Measurements from ENCODE around the gene ELK4. TPM values are rescaled to one million over a fixed set of nuclear protein-coding genes. Genes with fewer than 3 reads are reported as not detected.

ELK4 gene
- total and polyA plus RNA-seq, 2 of the 8 experiments (the other 6 are each of a cell fraction or from before 2014, with no cell fraction given): 2.9 to 26.3 TPM

GRCh38 chr1:205592443-205593003, 39.3 kb downstream of the ELK4 start:
- no peaks in the 10 kb centered on the region for H3K79me1 ChIP-seq (ENCODE audit: low read depth, low read length)
- H4K5ac ChIP-seq (ENCODE audit: insufficient read length, low read depth, low read length): no peak overlapping the region
- no peak overlapping the region for H4K91ac ChIP-seq (replicated peaks; ENCODE audit: insufficient read length, low read length)
- 82% methylated on average over 13 of the region's 14 CpGs; no CpG with 5 or more reads in 1 of the 2 experiments for WGBS, 2 experiments (ENCODE audit: extremely low coverage in 1 of 2, insufficient coverage in 1 of 2, insufficient read length in 1 of 2, insufficient replicate concordance in 2 of 2, low coverage in 1 of 2, low lambda C conversion rate in 2 of 2, missing lambda C conversion rate in 1 of 2)
- H4K20me1 ChIP-seq (replicated peaks in 1 of 2; ENCODE audit: control insufficient read depth in 1 of 2, insufficient read depth in 2 of 2, low read length in 2 of 2): no peaks in the 10 kb centered on the region
- H2BK20ac ChIP-seq (ENCODE audit: low read length): no peak overlapping the region
- H3K4me1 ChIP-seq (replicated peaks in 1 of 4; ENCODE audit: control insufficient read depth in 3 of 4, insufficient read depth in 4 of 4, low read length in 3 of 4): peaks cover 0 to 7% (median 4%) of the 10 kb centered on the region in 4 experiments; a peak in 5 of 7 replicates
- H3K27ac ChIP-seq (ENCODE audit: low read depth, low read length): no peak overlapping the region
- FAIRE-seq: no peak
- no peak overlapping the region for H2BK5ac ChIP-seq (ENCODE audit: low read depth, low read length)
- H3K23ac ChIP-seq (ENCODE audit: insufficient read length): no peak overlapping the region
- H3K56ac ChIP-seq (replicated peaks; ENCODE audit: insufficient read length, low read depth, low read length): no peak overlapping the region
- H2AFZ ChIP-seq (ENCODE audit: low read length): no peak overlapping the region
- 0 out of 7 replicates have a peak, but pooled peaks cover 0 to 2% (median 0%) of the 10 kb centered on the region in 4 experiments for H3K27me3 ChIP-seq (replicated peaks in 1 of 4; ENCODE audit: control insufficient read depth in 3 of 4, extremely low read depth in 1 of 4, insufficient read depth in 3 of 4, low read length in 3 of 4)
- H3K4ac ChIP-seq (replicated peaks; ENCODE audit: insufficient read length, low read depth, low read length): no peak overlapping the region
- ChIA-PET CTCF (ENCODE audit: partially characterized antibody) (interaction anchor here (0.7 to 15.6 kb wide), 39 partner anchors 9 to 364 kb away, joined by 3 to 322 read pairs (median 8); partner anchors contain the start of genes ELK4 and TMCC2), POLR2A (ENCODE audit: partially characterized antibody) (interaction anchor here (0.9 to 3.8 kb wide), 11 partner anchors 9 to 87 kb away, joined by 3 to 28 read pairs (median 3); partner anchors contain the start of gene ELK4)
- H3K14ac ChIP-seq (ENCODE audit: insufficient read length): no peak overlapping the region
- H2BK120ac ChIP-seq (replicated peaks; ENCODE audit: low read depth, low read length): no peak overlapping the region
- peak in 1 of 2 experiments; percentile 47 for DNase-seq (ENCODE audit: low read depth in 1 of 2, low spot score in 2 of 2)
- no peaks in the 10 kb centered on the region for H3K79me2 ChIP-seq (ENCODE audit: control insufficient read depth in 1 of 2, insufficient read depth in 2 of 2, low read length in 2 of 2)
- no peak overlapping the region for H3K4me3 ChIP-seq (ENCODE audit: extremely low read depth in 1 of 4, insufficient read depth in 2 of 4, low read depth in 3 of 4, low read length in 4 of 4)
- no peak overlapping the region for H2AK5ac ChIP-seq (ENCODE audit: low read depth, low read length)
- no peak overlapping the region for H4K8ac ChIP-seq (ENCODE audit: extremely low read depth, insufficient read depth, low read length)
- H3K4me2 ChIP-seq (ENCODE audit: insufficient read depth in 1 of 2, low read depth in 2 of 2, low read length in 2 of 2): peak overlapping the region; percentile 24 to 32; a peak in 2 of 4 replicates
- no peaks in the 10 kb centered on the region for H3K36me3 ChIP-seq (ENCODE audit: control insufficient read depth in 2 of 4, insufficient read depth in 4 of 4, low read length in 3 of 4)
- no peak overlapping the region; the same call in 1 of the 2 replicates for H3K18ac ChIP-seq (ENCODE audit: extremely low read depth, low read length)
- no peak overlapping the region; the same call in 1 of the 2 replicates for H2BK15ac ChIP-seq (ENCODE audit: low read length)
- H3K23me2 ChIP-seq (ENCODE audit: low read depth, low read length): peaks cover 1% of the 10 kb centered on the region; the same call in 1 of the 2 replicates
- H3K9ac ChIP-seq (replicated peaks in 1 of 4; ENCODE audit: extremely low read depth in 1 of 4, low read depth in 3 of 4, low read length in 3 of 4): no peak overlapping the region; a peak in 1 of 7 replicates
- no peaks in the 10 kb centered on the region for H3K9me3 ChIP-seq (ENCODE audit: insufficient read depth in 2 of 2, low read depth in 1 of 2, low read length in 1 of 2)
- H2BK12ac ChIP-seq (ENCODE audit: low read depth, low read length): peak overlapping the region; percentile 10; the same call in 1 of the 2 replicates
